ENCODE results near the gene DNAH2.
A peak's percentile ranks its signal among the peaks of the same experiment; 100 is the strongest.

Gene DNAH2

DNA sequence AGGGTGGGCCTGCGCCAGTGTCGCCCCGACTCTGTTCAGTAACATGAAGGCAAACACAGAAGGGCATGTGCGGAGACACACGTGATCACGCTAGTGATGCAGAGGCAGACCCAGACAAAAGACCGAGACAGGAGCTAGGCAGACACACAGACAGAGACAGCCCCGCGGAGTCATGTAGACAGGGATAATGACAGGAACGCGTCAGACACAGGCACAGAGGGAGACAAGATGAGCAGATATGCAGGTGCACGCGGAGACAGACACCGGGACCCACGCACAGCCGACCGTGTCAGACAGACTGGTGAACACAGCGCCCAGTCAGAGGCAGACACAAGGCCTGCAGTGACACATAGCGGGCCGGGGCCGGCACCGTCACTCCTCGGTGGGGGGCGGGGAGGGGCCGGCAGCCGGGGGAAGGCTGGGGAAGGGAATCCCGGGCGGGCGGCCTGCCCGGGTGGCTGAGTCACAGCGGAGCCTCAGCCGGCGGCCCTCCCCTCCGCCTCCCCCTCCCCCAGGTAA is 123.9 kb downstream of the DNAH2 start:
- peak; percentile 84 for DNase-seq

- peak; percentile 92 for DNase-seq
Measured at GRCh38 chr17:7841915-7842379, 124.4 kb downstream of the DNAH2 start.

GRCh38 chr17:7842380-7843256 is 125.1 kb downstream of the DNAH2 start:
- DNase-seq, result peak; percentile 64

- DNase-seq, result no peak
Measured at GRCh38 chr17:7843257-7843535, 125.7 kb downstream of the DNAH2 start.

DNA sequence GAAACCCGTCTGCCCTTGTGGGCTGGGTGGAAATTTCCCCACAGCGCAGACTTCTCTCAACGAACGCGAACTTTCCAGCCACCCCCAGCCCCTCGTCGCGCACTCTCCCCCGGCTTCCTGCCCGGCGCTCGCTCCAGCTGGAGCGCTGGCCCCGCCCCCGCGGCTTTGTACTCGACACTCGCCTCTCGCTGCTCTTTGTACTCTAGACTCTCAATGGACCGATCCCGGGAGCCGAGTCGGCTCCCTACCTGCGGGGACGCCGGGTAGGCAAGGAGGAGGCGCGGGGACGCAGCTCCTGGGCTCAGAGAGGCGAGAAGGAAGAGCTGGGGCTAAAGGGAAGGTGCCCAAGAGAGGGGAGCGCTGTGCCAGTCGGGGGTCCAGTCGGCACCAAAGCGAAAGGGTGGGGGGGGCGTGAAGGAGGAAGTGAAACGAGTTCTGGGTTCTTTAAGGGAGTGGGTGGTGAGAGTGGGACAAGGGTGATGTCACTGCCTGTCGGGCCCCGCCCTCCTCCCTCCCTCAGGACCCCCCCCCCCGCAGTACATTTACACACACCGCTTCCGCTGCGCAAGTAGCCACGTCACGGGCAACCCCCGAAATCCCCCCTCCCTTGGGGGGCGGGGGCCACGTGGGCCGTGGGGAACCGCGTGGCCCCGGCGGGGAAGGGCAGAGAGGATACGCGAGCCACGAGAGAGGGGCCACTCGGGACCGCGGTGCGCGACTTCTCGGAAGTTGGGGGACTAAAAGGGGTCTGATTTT is 126.2 kb downstream of the DNAH2 start:
- DNase-seq, result peak; percentile 87

GRCh38 chr17:7844292-7845154 is 127.0 kb downstream of the DNAH2 start:
- peak; percentile 97 for DNase-seq

- no peak for DNase-seq
Measured at GRCh38 chr17:7845359-7846062, 128.0 kb downstream of the DNAH2 start.

- no peak for DNase-seq
Measured at GRCh38 chr17:7846063-7846735, 128.7 kb downstream of the DNAH2 start.

GRCh38 chr17:7846765-7847661 is 129.5 kb downstream of the DNAH2 start:
- no peak for DNase-seq

GRCh38 chr17:7848131-7848579 is 130.6 kb downstream of the DNAH2 start:
- no peak for DNase-seq

GRCh38 chr17:7848739-7849129 is 131.2 kb downstream of the DNAH2 start:
- no peak for DNase-seq

- no peak for DNase-seq
Measured at GRCh38 chr17:7849130-7849750, 131.7 kb downstream of the DNAH2 start.

GRCh38 chr17:7849751-7850504 is 132.4 kb downstream of the DNAH2 start:
- DNase-seq, result no peak

- no peak for DNase-seq
Measured at GRCh38 chr17:7850701-7851437, 133.3 kb downstream of the DNAH2 start.

DNA sequence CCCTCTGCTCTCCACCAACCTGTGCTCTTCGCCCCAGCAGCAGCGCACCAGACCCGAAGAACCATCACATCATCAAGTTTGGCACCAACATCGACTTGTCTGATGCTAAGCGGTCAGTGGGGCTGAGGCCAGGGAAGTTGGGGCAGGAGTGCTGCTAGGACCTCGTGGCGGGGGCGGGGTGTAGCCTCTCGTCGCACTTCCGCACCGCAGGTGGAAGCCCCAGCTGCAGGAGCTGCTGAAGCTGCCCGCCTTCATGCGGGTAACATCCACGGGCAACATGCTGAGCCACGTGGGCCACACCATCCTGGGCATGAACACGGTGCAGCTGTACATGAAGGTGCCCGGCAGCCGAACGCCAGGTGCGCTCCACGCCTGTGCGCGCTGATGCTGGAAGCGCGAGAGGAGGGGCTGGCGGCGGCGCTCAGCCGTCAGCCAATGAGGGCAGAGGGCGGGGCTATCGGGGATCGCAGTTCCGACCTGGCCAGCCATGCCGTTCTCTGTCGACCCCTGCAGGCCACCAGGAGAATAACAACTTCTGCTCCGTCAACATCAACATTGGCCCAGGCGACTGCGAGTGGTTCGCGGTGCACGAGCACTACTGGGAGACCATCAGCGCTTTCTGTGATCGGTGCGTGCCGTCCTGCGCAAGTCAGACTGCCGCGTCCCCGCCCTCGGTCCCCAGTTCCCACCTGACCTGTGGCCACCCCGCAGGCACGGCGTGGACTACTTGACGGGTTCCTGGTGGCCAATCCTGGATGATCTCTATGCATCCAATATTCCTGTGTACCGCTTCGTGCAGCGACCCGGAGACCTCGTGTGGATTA is 134.1 kb downstream of the DNAH2 start:
- DNase-seq, result peak; percentile 97

- DNase-seq, result no peak
Measured at GRCh38 chr17:7852262-7852670, 134.7 kb downstream of the DNAH2 start.

DNA sequence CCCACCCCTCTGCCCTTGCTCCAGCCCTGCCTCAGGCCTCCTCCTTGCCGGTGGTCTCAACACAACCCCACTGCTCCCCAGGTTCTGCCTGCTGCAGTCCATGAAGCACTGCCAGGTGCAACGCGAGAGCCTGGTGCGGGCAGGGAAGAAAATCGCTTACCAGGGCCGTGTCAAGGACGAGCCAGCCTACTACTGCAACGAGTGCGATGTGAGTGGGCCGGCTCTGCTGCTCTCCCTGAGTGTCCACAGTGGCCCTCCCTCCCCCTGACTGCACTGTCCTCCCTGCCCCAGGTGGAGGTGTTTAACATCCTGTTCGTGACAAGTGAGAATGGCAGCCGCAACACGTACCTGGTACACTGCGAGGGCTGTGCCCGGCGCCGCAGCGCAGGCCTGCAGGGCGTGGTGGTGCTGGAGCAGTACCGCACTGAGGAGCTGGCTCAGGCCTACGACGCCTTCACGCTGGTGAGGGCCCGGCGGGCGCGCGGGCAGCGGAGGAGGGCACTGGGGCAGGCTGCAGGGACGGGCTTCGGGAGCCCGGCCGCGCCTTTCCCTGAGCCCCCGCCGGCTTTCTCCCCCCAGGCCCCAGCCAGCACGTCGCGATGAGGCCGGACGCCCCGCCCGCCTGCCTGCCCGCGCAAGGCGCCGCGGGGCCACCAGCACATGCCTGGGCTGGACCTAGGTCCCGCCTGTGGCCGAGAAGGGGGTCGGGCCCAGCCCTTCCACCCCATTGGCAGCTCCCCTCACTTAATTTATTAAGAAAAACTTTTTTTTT is 135.6 kb downstream of the DNAH2 start:
- DNase-seq, result no peak
